GM12878 (cell line): Measurements from ENCODE around the gene RAB3C. TPM values are rescaled to one million over a fixed set of nuclear protein-coding genes. Genes with fewer than 3 reads are reported as not detected.

Experiments used
- ATAC-seq: fragments of 200-7000 bp; cut with Tn5 transposase; 3 replicates; pipeline ENCODE4 v1.9.1; 2020; ENCODE audit warnings: mild to moderate bottlenecking, moderate library complexity
- BruUV-seq: library from RNA; stranded (reverse); fragments of 400-500 nt; replicated peaks from 2 replicates; lab custom pipeline; 2021; lab: Mats Ljungman, UMichigan
- CTCF ChIA-PET: fragments of 300-600 bp; sonication (Branson Sonifier 250); formaldehyde crosslinking; extraction: SDS; loops from one replicate; lab custom pipeline; 2021; ENCODE audit warnings: inconsistent platforms; lab: Yijun Ruan, JAX
- POLR2A ChIA-PET: fragments of 350-600 bp; formaldehyde crosslinking; extraction: SDS; loops from one replicate; lab custom pipeline; 2021; ENCODE audit warnings: inconsistent platforms; lab: Charles Lee
- RAD21 ChIA-PET: fragments of 300-600 bp; sonication (Branson Sonifier 250); formaldehyde crosslinking; loops from one replicate; lab custom pipeline; 2023; ENCODE audit warnings: antibody characterized with exemption; ENCODE audit not compliant: unreplicated experiment; lab: Charles Lee
- SMC1A ChIA-PET: fragments of 300-600 bp; sonication (Branson Sonifier 250); formaldehyde crosslinking; loops from one replicate; lab custom pipeline; 2023; ENCODE audit not compliant: unreplicated experiment, uncharacterized antibody; lab: Charles Lee
- DNase-seq: peaks from one replicate; pipeline ENCODE4 v3.0.0-alpha.2; 2011; ENCODE audit warnings: low read depth, low spot score
- FAIRE-seq: peaks from 3 replicates; lab custom pipeline; 2011; peaks lifted over from hg19 to GRCh38; lab: Jason Lieb, UNC
- H2AFZ ChIP-seq: 2 replicates; pipeline ENCODE4 v1.6.0; 2011; ENCODE audit warnings: low read depth, low read length, control low read depth; ENCODE audit not compliant: control insufficient read depth
- H3K27ac ChIP-seq: 2 replicates; pipeline ENCODE4 v1.5.1; 2011; ENCODE audit warnings: control low read depth; ENCODE audit not compliant: control insufficient read depth, insufficient read depth
- H3K27me3 ChIP-seq, 2 experiments: replicated peaks in 1 of 2; 2 replicates each; pipeline versions ENCODE4 v1.6.0 to v1.6.1; 2011; ENCODE audit warnings: low read length in 1 of 2; ENCODE audit not compliant: control insufficient read depth in 2 of 2, insufficient read depth in 2 of 2
- H3K36me3 ChIP-seq, 2 experiments: 2 replicates each; pipeline ENCODE4 v1.5.1; 2011; ENCODE audit warnings: low read length in 1 of 2; ENCODE audit not compliant: control insufficient read depth in 2 of 2, insufficient read depth in 2 of 2
- H3K4me1 ChIP-seq: 2 replicates; pipeline ENCODE4 v1.6.1; 2011; ENCODE audit warnings: mild to moderate bottlenecking, low read length, moderate library complexity, mixed read lengths; ENCODE audit not compliant: control insufficient read depth, insufficient read depth
- H3K4me2 ChIP-seq: 2 replicates; pipeline ENCODE4 v1.6.0; 2011; ENCODE audit warnings: control low read depth; ENCODE audit not compliant: control insufficient read depth, insufficient read depth
- H3K4me3 ChIP-seq: fragments of 200-600 bp; sonication (generic); 2 replicates; pipeline ENCODE4 v1.5.1; 2016
- H3K79me2 ChIP-seq: 2 replicates; pipeline ENCODE4 v1.6.0; 2011; ENCODE audit warnings: low read length; ENCODE audit not compliant: control insufficient read depth, insufficient read depth
- H3K9ac ChIP-seq: 2 replicates; pipeline ENCODE4 v1.8.0; 2011; ENCODE audit warnings: low read length, control low read depth, mixed read lengths; ENCODE audit not compliant: control insufficient read depth, insufficient read depth
- H3K9me3 ChIP-seq: replicated peaks from 3 replicates; pipeline ENCODE4 v1.5.1; 2011; ENCODE audit warnings: mild to moderate bottlenecking, low read length; ENCODE audit not compliant: control insufficient read depth, insufficient read depth
- H4K20me1 ChIP-seq: 2 replicates; pipeline ENCODE4 v1.6.0; 2011; ENCODE audit not compliant: control insufficient read depth, insufficient read depth
- BMI1 ChIP-seq: fragments of 450-650 bp; IDR thresholded peaks from 2 replicates; pipeline ENCODE4 v1.6.1; 2016; ENCODE audit warnings: mild to moderate bottlenecking, moderate library complexity, borderline replicate concordance
- DPF2 ChIP-seq: fragments of 450-650 bp; IDR thresholded peaks from 2 replicates; pipeline ENCODE4 v1.6.1; 2017; ENCODE audit warnings: mild to moderate bottlenecking
- FOXK2 ChIP-seq: fragments of 450-650 bp; IDR thresholded peaks from 2 replicates; pipeline ENCODE4 v1.6.1; 2017; ENCODE audit warnings: mild to moderate bottlenecking, moderate library complexity
- IKZF1 ChIP-seq: fragments of 450-650 bp; conservative IDR thresholded peaks from 2 replicates; pipeline ENCODE4 v1.6.1; 2017; ENCODE audit warnings: antibody characterized with exemption, mild to moderate bottlenecking
- IKZF2 ChIP-seq, 2 experiments: fragments of 450-650 bp; IDR thresholded peaks; 2 replicates each; pipeline ENCODE4 v1.6.1; 2017; ENCODE audit warnings: mild to moderate bottlenecking in 2 of 2, moderate library complexity in 2 of 2
- MTA2 ChIP-seq: fragments of 450-650 bp; IDR thresholded peaks from 2 replicates; pipeline ENCODE4 v1.6.1; 2016; ENCODE audit warnings: low read depth, mild to moderate bottlenecking, moderate library complexity
- RUNX3 ChIP-seq: IDR thresholded peaks from 2 replicates; pipeline ENCODE4 v1.6.1; 2012; ENCODE audit warnings: low read length, inconsistent platforms
- SPI1 ChIP-seq: IDR thresholded peaks from 2 replicates; pipeline ENCODE4 v1.6.1; 2011; ENCODE audit warnings: low read depth, mild to moderate bottlenecking, low read length, moderate library complexity, borderline replicate concordance; ENCODE audit not compliant: insufficient read depth
- SREBF1 ChIP-seq: IDR thresholded peaks from 2 replicates; pipeline ENCODE4 v1.6.1; 2012; ENCODE audit warnings: mild to moderate bottlenecking, low read length
- WGBS: methylation state at CpG from one replicate; pipeline ENCODE4 v1.1.6; 2016; ENCODE audit warnings: low lambda C conversion rate; ENCODE audit not compliant: insufficient replicate concordance, insufficient coverage; ENCODE audit errors: missing lambda C conversion rate; 5-methylcytosine and 5-hydroxymethylcytosine counted together
- in situ Hi-C: fragments of 300-500 bp; cut with MboI; formaldehyde crosslinking; loops from 9 replicates; pipeline ENCODE4 v1.14.3; 2018; ENCODE audit warnings: mixed read lengths
- intact Hi-C: fragments of 100-400 bp; cut with micrococcal nuclease; formaldehyde crosslinking; loops from one replicate; pipeline ENCODE4 v1.14.2; 2022; ENCODE audit not compliant: unreplicated experiment
- polyA plus RNA-seq, 11 experiments: library from polyadenylated mRNA; depleted of rRNA in 4 of 11; unstranded in 6 of 11; stranded (reverse) in 5 of 11; fragments of >200 nt; fragmentation: Nextera tagmentation in 4 of 11; fragmentation: Illumina TruSeq in 1 of 11; extraction: Ambion mirVana in 4 of 11; extraction: Trizol in 1 of 11; gene quantifications; 1 replicate in 1 of 11; 2 replicates in 10 of 11; pipeline versions ENCODE4 v1.2.1 to v1.2.3, GENCODE V29; 2011 to 2016; ENCODE audit warnings: inconsistent platforms in 2 of 11, missing spikeins in 2 of 11, low read depth in 1 of 11
- total RNA-seq, 4 experiments: library from RNA; depleted of rRNA in 3 of 4; stranded (reverse); fragments of >200 nt in 3 of 4; fragmentation: Illumina TruSeq in 1 of 4; extraction: Trizol in 1 of 4; gene quantifications; 2 replicates each; pipeline versions ENCODE4 v1.2.1 to v1.2.3, GENCODE V29; 2013 to 2021
- TF ChIP-seq, protein P1 (sequence below): fragments of 450-650 bp; conservative IDR thresholded peaks from 2 replicates; pipeline ENCODE4 v1.6.1; 2017; ENCODE audit warnings: mild to moderate bottlenecking, moderate library complexity
- TF ChIP-seq, protein P2 (sequence below): fragments of 450-650 bp; formaldehyde crosslinking; IDR thresholded peaks from 2 replicates; pipeline ENCODE4 v1.4.0; 2020; ENCODE audit warnings: mild to moderate bottlenecking, moderate library complexity

RAB3C gene
- total and polyA plus RNA-seq, 10 of the 15 experiments (the other 5 are each of a cell fraction or from before 2014, with no cell fraction given) = not detected

DNA sequence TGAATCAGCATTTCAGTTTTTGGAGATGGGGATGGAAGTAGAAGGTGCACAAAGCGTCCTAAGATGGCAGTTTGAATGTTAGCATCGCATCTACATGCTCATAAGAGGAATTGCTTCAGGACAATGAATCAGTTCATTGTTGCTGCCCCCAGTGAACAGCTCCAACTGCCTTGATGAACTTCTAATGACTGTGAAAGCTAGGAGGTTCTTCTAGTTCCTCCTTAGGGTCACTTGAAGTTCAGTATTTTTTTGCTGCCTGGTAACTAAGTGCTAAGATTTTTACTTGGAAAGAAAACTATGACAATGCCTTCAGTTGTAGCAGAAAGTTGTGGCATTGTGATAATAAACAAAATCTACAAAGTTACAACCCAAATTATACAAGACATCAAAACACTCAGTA, 271.6 kb downstream of the RAB3C start (continued):
- TF ChIP-seq, protein P1, sequence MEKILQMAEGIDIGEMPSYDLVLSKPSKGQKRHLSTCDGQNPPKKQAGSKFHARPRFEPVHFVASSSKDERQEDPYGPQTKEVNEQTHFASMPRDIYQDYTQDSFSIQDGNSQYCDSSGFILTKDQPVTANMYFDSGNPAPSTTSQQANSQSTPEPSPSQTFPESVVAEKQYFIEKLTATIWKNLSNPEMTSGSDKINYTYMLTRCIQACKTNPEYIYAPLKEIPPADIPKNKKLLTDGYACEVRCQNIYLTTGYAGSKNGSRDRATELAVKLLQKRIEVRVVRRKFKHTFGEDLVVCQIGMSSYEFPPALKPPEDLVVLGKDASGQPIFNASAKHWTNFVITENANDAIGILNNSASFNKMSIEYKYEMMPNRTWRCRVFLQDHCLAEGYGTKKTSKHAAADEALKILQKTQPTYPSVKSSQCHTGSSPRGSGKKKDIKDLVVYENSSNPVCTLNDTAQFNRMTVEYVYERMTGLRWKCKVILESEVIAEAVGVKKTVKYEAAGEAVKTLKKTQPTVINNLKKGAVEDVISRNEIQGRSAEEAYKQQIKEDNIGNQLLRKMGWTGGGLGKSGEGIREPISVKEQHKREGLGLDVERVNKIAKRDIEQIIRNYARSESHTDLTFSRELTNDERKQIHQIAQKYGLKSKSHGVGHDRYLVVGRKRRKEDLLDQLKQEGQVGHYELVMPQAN = no peak
- TF ChIP-seq, protein P2, sequence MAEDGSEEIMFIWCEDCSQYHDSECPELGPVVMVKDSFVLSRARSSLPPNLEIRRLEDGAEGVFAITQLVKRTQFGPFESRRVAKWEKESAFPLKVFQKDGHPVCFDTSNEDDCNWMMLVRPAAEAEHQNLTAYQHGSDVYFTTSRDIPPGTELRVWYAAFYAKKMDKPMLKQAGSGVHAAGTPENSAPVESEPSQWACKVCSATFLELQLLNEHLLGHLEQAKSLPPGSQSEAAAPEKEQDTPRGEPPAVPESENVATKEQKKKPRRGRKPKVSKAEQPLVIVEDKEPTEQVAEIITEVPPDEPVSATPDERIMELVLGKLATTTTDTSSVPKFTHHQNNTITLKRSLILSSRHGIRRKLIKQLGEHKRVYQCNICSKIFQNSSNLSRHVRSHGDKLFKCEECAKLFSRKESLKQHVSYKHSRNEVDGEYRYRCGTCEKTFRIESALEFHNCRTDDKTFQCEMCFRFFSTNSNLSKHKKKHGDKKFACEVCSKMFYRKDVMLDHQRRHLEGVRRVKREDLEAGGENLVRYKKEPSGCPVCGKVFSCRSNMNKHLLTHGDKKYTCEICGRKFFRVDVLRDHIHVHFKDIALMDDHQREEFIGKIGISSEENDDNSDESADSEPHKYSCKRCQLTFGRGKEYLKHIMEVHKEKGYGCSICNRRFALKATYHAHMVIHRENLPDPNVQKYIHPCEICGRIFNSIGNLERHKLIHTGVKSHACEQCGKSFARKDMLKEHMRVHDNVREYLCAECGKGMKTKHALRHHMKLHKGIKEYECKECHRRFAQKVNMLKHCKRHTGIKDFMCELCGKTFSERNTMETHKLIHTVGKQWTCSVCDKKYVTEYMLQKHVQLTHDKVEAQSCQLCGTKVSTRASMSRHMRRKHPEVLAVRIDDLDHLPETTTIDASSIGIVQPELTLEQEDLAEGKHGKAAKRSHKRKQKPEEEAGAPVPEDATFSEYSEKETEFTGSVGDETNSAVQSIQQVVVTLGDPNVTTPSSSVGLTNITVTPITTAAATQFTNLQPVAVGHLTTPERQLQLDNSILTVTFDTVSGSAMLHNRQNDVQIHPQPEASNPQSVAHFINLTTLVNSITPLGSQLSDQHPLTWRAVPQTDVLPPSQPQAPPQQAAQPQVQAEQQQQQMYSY (CRISPR knock-in tag) = no peak
- TF ChIP-seq SPI1 = no peak

DNA sequence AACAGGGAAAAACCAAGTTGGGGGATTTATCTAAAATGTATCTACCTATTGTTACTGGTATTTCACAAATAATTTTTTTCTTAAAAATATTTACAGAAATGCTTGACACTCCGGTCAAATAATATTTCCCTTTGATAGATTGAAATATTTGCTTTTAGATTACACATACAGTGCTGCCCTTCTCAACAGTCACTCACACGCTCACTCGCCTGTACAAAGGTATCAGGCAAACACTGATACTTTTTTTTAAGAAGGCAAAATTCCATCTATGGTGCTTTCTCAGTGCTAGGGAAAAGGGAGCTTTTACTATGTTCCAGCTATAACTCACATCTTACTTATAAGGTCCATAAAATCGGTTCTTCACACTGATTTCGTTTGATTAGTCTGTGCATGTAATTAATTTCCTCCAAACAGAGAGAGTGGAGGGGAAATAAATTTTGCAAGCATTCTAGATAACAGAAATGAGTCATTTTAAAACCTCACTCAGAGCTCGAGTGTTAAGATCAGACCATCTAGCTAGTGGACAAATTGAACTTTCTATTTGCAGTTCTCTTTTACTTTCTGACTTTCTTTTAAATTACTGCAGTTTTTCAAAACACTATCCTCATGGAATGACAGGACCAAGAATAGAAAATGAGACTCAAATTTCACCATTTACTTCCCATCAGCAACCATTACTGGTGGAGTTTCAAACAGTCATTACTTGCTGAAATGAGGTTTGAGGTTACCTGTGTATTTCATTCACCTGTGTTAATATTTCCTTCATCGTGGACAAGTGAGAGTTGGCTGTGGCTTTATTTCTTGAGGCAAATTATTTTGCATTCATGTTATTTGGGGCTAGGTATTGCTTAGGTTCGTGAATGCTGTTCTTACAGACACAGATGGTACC, 273.2 kb downstream of the RAB3C start:
- H3K4me2 ChIP-seq = no peak overlapping the region
- BruUV-seq = no TSS peak
- no peak overlapping the region for H3K4me3 ChIP-seq
- no peak overlapping the region for H2AFZ ChIP-seq
- H4K20me1 ChIP-seq = no peaks in the 10 kb centered on the region
- SMC1A ChIA-PET = interaction anchor here (0.6 to 1.7 kb wide), 3 partner anchors 30 to 290 kb away, joined by 3 to 4 read pairs (median 3); no protein-coding TSS in a partner anchor
- intact Hi-C loops (no loop called here), in situ Hi-C loops (no loop called here)
- POLR2A ChIA-PET = no interaction called here
- no peak for FAIRE-seq
- H3K27me3 ChIP-seq = no peaks in the 10 kb centered on the region
- TF ChIP-seq SREBF1 (no peak), IKZF1 (peak; percentile 34; the same call in 1 of the 2 replicates), RUNX3 (0 out of 2 replicates have a peak, but pooled peaks have one; percentile 12), BMI1 (0 out of 2 replicates have a peak, but pooled peaks have one; percentile 24), MTA2 (0 out of 2 replicates have a peak, but pooled peaks have one; percentile 27), IKZF2 (IDR thresholded peaks at IDR 0.05) (peak; percentile 20 to 61; a peak in 2 of 4 replicates), DPF2 (0 out of 2 replicates have a peak, but pooled peaks have one; percentile 16), FOXK2 (no peak)
- CTCF ChIA-PET = interaction anchor here (0.6 to 8.1 kb wide), 5 partner anchors 16 to 359 kb away, joined by 3 to 53 read pairs (median 4); no protein-coding TSS in a partner anchor
- H3K4me1 ChIP-seq = no peaks in the 10 kb centered on the region
- no peaks in the 10 kb centered on the region for H3K79me2 ChIP-seq
- 25% methylated on average over 8 of the region's 8 CpGs for WGBS
- H3K36me3 ChIP-seq = no peaks in the 10 kb centered on the region
- H3K27ac ChIP-seq = no peak overlapping the region
- RAD21 ChIA-PET = no interaction called here
- no peaks in the 10 kb centered on the region for H3K9me3 ChIP-seq
- ATAC-seq = peak; percentile 70
- H3K9ac ChIP-seq = no peak overlapping the region
- DNase-seq = no peak
